HG02678 (cell line): Measurements from ENCODE around the gene WDR7.
"Not testable (repeated sequence)": the region's sequence is repeated elsewhere in the genome, so short reads cannot be mapped to it uniquely, and the experiment has no call there.

Experiments
- ATAC-seq: cut with Tn5 transposase; IDR thresholded peaks from one replicate; pipeline ENCODE4 v1.9.1; 2021; ENCODE audit warnings: mild to moderate bottlenecking, moderate library complexity; ENCODE audit not compliant: unreplicated experiment

WDR7 gene

GRCh38 chr18:56652802-56653201 lies 1.6 kb downstream of the WDR7 start:
- no peak for ATAC-seq

GRCh38 chr18:56654280-56654679 lies 3.1 kb downstream of the WDR7 start:
- not testable (repeated sequence) for ATAC-seq

- ATAC-seq = no peak
These were observed 7.1 kb downstream of the WDR7 start for GRCh38 chr18:56658261-56658660.

GRCh38 chr18:56659111-56659510 lies 8.0 kb downstream of the WDR7 start:
- no peak for ATAC-seq

- ATAC-seq = no peak
These were observed 9.5 kb downstream of the WDR7 start for GRCh38 chr18:56660655-56661054.

- ATAC-seq = no peak
These were observed 10.4 kb downstream of the WDR7 start for GRCh38 chr18:56661360-56662062.

GRCh38 chr18:56662063-56662408 lies 10.9 kb downstream of the WDR7 start:
- no peak for ATAC-seq

GRCh38 chr18:56662502-56662901 lies 11.3 kb downstream of the WDR7 start:
- ATAC-seq = no peak

GRCh38 chr18:56662902-56663301 lies 11.7 kb downstream of the WDR7 start:
- ATAC-seq = no peak

- no peak for ATAC-seq
These were observed 21.2 kb downstream of the WDR7 start for GRCh38 chr18:56672391-56672790.

GRCh38 chr18:56672981-56673380 lies 21.8 kb downstream of the WDR7 start:
- no peak for ATAC-seq

- no peak for ATAC-seq
These were observed 25.5 kb downstream of the WDR7 start for GRCh38 chr18:56676639-56677038.

- ATAC-seq = no peak
These were observed 27.8 kb downstream of the WDR7 start for GRCh38 chr18:56678836-56679565.

GRCh38 chr18:56684277-56684676 lies 33.1 kb downstream of the WDR7 start:
- no peak for ATAC-seq

- no peak for ATAC-seq
These were observed 40.4 kb downstream of the WDR7 start for GRCh38 chr18:56691530-56691929.

- ATAC-seq = no peak
These were observed 45.8 kb downstream of the WDR7 start for GRCh38 chr18:56696966-56697365.

- no peak for ATAC-seq
These were observed 51.8 kb downstream of the WDR7 start for GRCh38 chr18:56702946-56703345.

- ATAC-seq = peak; percentile 98
These were observed 58.3 kb downstream of the WDR7 start for GRCh38 chr18:56709463-56709862.

- no peak for ATAC-seq
These were observed 60.7 kb downstream of the WDR7 start for GRCh38 chr18:56711708-56712445.

- no peak for ATAC-seq
These were observed 61.6 kb downstream of the WDR7 start for GRCh38 chr18:56712761-56713160.

- ATAC-seq = no peak
These were observed 64.0 kb downstream of the WDR7 start for GRCh38 chr18:56715121-56715520.

GRCh38 chr18:56716692-56717146 lies 65.6 kb downstream of the WDR7 start:
- ATAC-seq = no peak
